HL-60 (cell line): ENCODE results near the gene CTNNA3.

Source experiments
- DNase-seq, 2 experiments: peaks; one replicate each; pipeline ENCODE4 v3.0.0-alpha.2; 2010 to 2020; ENCODE audit warnings: low read depth in 1 of 2, low spot score in 1 of 2
- H3K27ac ChIP-seq: fragments of 250-450 bp; sonication (Bioruptor Pico); replicated peaks from 2 replicates; pipeline ENCODE4 v1.5.1; 2020; ENCODE audit warnings: mild to moderate bottlenecking, moderate library complexity
- H3K27me3 ChIP-seq: fragments of 250-450 bp; sonication (Bioruptor Pico); 2 replicates; pipeline ENCODE4 v1.5.1; 2021; ENCODE audit warnings: mild to moderate bottlenecking, moderate library complexity; ENCODE audit not compliant: insufficient read depth, poor library complexity, severe bottlenecking
- H3K4me3 ChIP-seq: replicated peaks from 2 replicates; pipeline ENCODE4 v1.5.1; 2011; ENCODE audit warnings: mild to moderate bottlenecking, control low read depth, low read length; ENCODE audit not compliant: insufficient read depth
- GABPA ChIP-seq: IDR thresholded peaks from 2 replicates; pipeline ENCODE4 v1.6.1; 2012; ENCODE audit warnings: low read depth
- POLR2AphosphoS5 ChIP-seq: IDR thresholded peaks from 2 replicates; pipeline ENCODE4 v1.6.1; 2012; ENCODE audit warnings: low read depth
- SPI1 ChIP-seq: IDR thresholded peaks from 2 replicates; pipeline ENCODE4 v1.6.1; 2012; ENCODE audit warnings: low read depth, mild to moderate bottlenecking, borderline replicate concordance
- TF ChIP-seq, protein P1 (sequence below): IDR thresholded peaks from 2 replicates; pipeline ENCODE4 v1.6.1; 2012; ENCODE audit warnings: low read depth; ENCODE audit not compliant: insufficient replicate concordance
- TF ChIP-seq, protein P2 (sequence below): IDR thresholded peaks from one replicate; pipeline ENCODE4 v1.5.1; 2011; ENCODE audit warnings: low read length, control low read depth, inconsistent platforms; ENCODE audit not compliant: insufficient read depth

CTNNA3 gene

GRCh38 chr10:67086327-67087134 lies 609.5 kb downstream of the CTNNA3 start:
- no peak overlapping the region for H3K4me3 ChIP-seq
- DNase-seq, result no peak
- H3K27ac ChIP-seq, result no peak overlapping the region
- TF ChIP-seq, protein P1, sequence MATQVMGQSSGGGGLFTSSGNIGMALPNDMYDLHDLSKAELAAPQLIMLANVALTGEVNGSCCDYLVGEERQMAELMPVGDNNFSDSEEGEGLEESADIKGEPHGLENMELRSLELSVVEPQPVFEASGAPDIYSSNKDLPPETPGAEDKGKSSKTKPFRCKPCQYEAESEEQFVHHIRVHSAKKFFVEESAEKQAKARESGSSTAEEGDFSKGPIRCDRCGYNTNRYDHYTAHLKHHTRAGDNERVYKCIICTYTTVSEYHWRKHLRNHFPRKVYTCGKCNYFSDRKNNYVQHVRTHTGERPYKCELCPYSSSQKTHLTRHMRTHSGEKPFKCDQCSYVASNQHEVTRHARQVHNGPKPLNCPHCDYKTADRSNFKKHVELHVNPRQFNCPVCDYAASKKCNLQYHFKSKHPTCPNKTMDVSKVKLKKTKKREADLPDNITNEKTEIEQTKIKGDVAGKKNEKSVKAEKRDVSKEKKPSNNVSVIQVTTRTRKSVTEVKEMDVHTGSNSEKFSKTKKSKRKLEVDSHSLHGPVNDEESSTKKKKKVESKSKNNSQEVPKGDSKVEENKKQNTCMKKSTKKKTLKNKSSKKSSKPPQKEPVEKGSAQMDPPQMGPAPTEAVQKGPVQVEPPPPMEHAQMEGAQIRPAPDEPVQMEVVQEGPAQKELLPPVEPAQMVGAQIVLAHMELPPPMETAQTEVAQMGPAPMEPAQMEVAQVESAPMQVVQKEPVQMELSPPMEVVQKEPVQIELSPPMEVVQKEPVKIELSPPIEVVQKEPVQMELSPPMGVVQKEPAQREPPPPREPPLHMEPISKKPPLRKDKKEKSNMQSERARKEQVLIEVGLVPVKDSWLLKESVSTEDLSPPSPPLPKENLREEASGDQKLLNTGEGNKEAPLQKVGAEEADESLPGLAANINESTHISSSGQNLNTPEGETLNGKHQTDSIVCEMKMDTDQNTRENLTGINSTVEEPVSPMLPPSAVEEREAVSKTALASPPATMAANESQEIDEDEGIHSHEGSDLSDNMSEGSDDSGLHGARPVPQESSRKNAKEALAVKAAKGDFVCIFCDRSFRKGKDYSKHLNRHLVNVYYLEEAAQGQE, result no peak
- TF ChIP-seq, protein P2, sequence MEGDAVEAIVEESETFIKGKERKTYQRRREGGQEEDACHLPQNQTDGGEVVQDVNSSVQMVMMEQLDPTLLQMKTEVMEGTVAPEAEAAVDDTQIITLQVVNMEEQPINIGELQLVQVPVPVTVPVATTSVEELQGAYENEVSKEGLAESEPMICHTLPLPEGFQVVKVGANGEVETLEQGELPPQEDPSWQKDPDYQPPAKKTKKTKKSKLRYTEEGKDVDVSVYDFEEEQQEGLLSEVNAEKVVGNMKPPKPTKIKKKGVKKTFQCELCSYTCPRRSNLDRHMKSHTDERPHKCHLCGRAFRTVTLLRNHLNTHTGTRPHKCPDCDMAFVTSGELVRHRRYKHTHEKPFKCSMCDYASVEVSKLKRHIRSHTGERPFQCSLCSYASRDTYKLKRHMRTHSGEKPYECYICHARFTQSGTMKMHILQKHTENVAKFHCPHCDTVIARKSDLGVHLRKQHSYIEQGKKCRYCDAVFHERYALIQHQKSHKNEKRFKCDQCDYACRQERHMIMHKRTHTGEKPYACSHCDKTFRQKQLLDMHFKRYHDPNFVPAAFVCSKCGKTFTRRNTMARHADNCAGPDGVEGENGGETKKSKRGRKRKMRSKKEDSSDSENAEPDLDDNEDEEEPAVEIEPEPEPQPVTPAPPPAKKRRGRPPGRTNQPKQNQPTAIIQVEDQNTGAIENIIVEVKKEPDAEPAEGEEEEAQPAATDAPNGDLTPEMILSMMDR, result no peak
- no peak for TF ChIP-seq GABPA
- no peak for TF ChIP-seq SPI1
- no peak for TF ChIP-seq POLR2AphosphoS5
- no peaks in the 10 kb centered on the region for H3K27me3 ChIP-seq

DNA sequence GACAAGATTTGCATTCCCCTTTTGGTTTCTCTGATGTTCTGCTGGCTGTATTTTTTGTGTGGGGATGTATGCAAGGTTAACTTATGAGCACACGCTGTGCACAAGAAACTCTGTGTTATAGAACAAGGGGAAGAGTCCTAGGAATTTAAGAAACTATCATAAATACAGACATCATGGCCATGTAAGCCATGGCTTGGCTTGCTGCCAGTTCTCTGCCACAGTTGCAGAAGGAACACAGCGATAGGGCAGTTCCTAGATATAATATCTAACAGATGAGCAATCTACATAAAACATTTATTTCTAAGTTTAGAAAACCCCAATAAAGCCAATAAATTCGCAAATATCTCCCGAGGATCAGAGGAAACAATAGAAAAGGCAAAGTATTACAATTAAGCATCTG lies 616.9 kb downstream of the CTNNA3 start:
- H3K27ac ChIP-seq, result no peak overlapping the region
- TF ChIP-seq SPI1 (no peak), POLR2AphosphoS5 (no peak), GABPA (no peak)
- TF ChIP-seq, protein P1, result no peak
- TF ChIP-seq, protein P2, result no peak
- H3K27me3 ChIP-seq, result no peaks in the 10 kb centered on the region
- H3K4me3 ChIP-seq, result no peak overlapping the region
- DNase-seq, result no peak

DNA sequence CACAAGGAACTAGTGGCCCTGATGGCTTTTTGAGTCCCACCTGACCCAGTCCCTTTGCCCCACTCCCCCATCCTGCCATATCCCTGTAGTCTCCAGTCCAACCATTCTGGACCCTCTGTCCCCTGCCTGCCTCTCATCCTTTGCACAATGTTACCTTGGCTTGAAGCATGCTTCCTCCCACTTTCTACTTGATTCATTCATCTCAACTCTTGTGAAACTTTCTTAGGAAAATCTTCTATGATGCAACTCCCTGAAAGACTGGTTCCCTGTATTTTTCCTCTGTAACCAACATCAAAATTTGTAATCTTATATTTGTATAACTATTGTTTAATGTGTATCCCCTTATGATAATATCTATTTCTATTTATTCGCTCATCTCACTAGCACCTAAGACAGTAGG lies 618.6 kb downstream of the CTNNA3 start:
- TF ChIP-seq SPI1 (no peak), POLR2AphosphoS5 (no peak), GABPA (no peak)
- TF ChIP-seq, protein P1, result no peak
- TF ChIP-seq, protein P2, result no peak
- H3K27me3 ChIP-seq, result no peaks in the 10 kb centered on the region

More for the DNA sequence above, 618.6 kb downstream of the CTNNA3 start:
- no peak for DNase-seq
- H3K4me3 ChIP-seq, result no peak overlapping the region
- no peak overlapping the region for H3K27ac ChIP-seq
